ENCODE measurements around the gene GNG12. TPM values are rescaled to one million over a fixed set of nuclear protein-coding genes. Genes with fewer than 3 reads are reported as not detected.
A peak's percentile ranks its signal among the peaks of the same experiment; 100 is the strongest.

The GNG12 gene
- polyA plus RNA-seq, 3 donors, result 0.03 TPM; not detected in 2

- Mint-ChIP-seq H3K4me3 (peak overlapping the region; percentile 66 to 82), H3K27ac (no peak overlapping the region), H3K27me3 (ENCODE audit: low read depth in 3 of 3) (peaks cover 67 to 81% (median 74%) of the 10 kb centered on the region in 3 donors), H3K4me1 (peaks cover 14% of the 10 kb centered on the region), H3K9me3 (peaks cover 0 to 12% (median 7%) of the 10 kb centered on the region in 7 donors), H3K36me3 (no peaks in the 10 kb centered on the region)
- Histone ChIP-seq H3K27me3 (ENCODE audit: control insufficient read depth in 2 of 2, insufficient read depth in 2 of 2, low read length in 2 of 2) (peaks cover 72 to 84% of the 10 kb centered on the region in 2 donors), H3K36me3 (replicated peaks in 1 of 2; ENCODE audit: control insufficient read depth in 1 of 2, insufficient read depth in 2 of 2, low read length in 2 of 2) (no peaks in the 10 kb centered on the region), H3K4me2 (replicated peaks; ENCODE audit: extremely low read depth, low read length, poor library complexity, severe bottlenecking) (peak overlapping the region; percentile 78), H3K9ac (ENCODE audit: insufficient read depth, low read length, poor library complexity, severe bottlenecking) (no peak overlapping the region), H2AFZ (ENCODE audit: insufficient read depth, low read depth, low read length, poor library complexity, severe bottlenecking) (peak overlapping the region; percentile 79), H4K20me1 (ENCODE audit: insufficient read depth, low read length) (no peaks in the 10 kb centered on the region), H3K9me3 (replicated peaks in 1 of 2; ENCODE audit: control insufficient read depth in 1 of 2, insufficient read depth in 1 of 2, low read length in 2 of 2) (peaks cover 0 to 3% of the 10 kb centered on the region in 2 donors), H3K27ac (ENCODE audit: low read depth in 1 of 2, low read length in 2 of 2) (no peak overlapping the region), H3K4me3 (replicated peaks in 1 of 3; ENCODE audit: low read depth in 2 of 3, low read length in 3 of 3) (peak overlapping the region in 1 of 3 experiments; percentile 71), H3K4me1 (ENCODE audit: control insufficient read depth in 1 of 2, insufficient read depth in 2 of 2, low read length in 2 of 2) (peaks cover 15 to 20% of the 10 kb centered on the region in 2 donors), H3K79me2 (ENCODE audit: insufficient read depth, low read length) (no peaks in the 10 kb centered on the region)
- WGBS (ENCODE audit: insufficient coverage), result 17% methylated on average over 16 of the region's 21 CpGs
- TF ChIP-seq CTCF (IDR thresholded peaks at IDR 0.05), result no peak
- DNase-seq, result peak in 1 of 3 donors; percentile 4
- intact Hi-C loops (cut with micrococcal nuclease), result no loop called here
Measured at GRCh38 chr1:67833602-67833940, 304 bp upstream of the GNG12 start.

GRCh38 chr1:67831850-67832513 lies 1.3 kb downstream of the GNG12 start:
- no peaks in the 10 kb centered on the region for H3K36me3 ChIP-seq (replicated peaks in 1 of 2; ENCODE audit: control insufficient read depth in 1 of 2, insufficient read depth in 2 of 2, low read length in 2 of 2)
- H3K4me2 ChIP-seq (replicated peaks; ENCODE audit: extremely low read depth, low read length, poor library complexity, severe bottlenecking), result peak overlapping the region; percentile 78
- H3K9me3 ChIP-seq (replicated peaks in 1 of 2; ENCODE audit: control insufficient read depth in 1 of 2, insufficient read depth in 1 of 2, low read length in 2 of 2), result peaks cover 0 to 3% of the 10 kb centered on the region in 2 donors
- peak in 2 of 3 donors; percentile 5 to 15 for DNase-seq
- peaks cover 14% of the 10 kb centered on the region for H3K4me1 Mint-ChIP-seq
- H3K4me3 Mint-ChIP-seq, result peak overlapping the region; percentile 77 to 95
- intact Hi-C loops (cut with micrococcal nuclease), result no loop called here
- no peak for TF ChIP-seq CTCF (IDR thresholded peaks at IDR 0.05)
- H3K36me3 Mint-ChIP-seq, result no peaks in the 10 kb centered on the region
- WGBS (ENCODE audit: insufficient coverage), result under 1% methylated on average over 23 of the region's 34 CpGs
- H3K9me3 Mint-ChIP-seq, result peaks cover 0 to 12% (median 7%) of the 10 kb centered on the region in 7 donors
- peaks cover 62 to 74% of the 10 kb centered on the region in 2 donors for H3K27me3 ChIP-seq (ENCODE audit: control insufficient read depth in 2 of 2, insufficient read depth in 2 of 2, low read length in 2 of 2)
- no peak overlapping the region for H3K27ac Mint-ChIP-seq
- peaks cover 63 to 69% (median 68%) of the 10 kb centered on the region in 3 donors for H3K27me3 Mint-ChIP-seq (ENCODE audit: low read depth in 3 of 3)
- no peak overlapping the region for H3K9ac ChIP-seq (ENCODE audit: insufficient read depth, low read length, poor library complexity, severe bottlenecking)
- H4K20me1 ChIP-seq (ENCODE audit: insufficient read depth, low read length), result no peaks in the 10 kb centered on the region
- no peaks in the 10 kb centered on the region for H3K79me2 ChIP-seq (ENCODE audit: insufficient read depth, low read length)
- peak overlapping the region in 2 of 3 experiments; percentile 11 to 71 for H3K4me3 ChIP-seq (replicated peaks in 1 of 3; ENCODE audit: low read depth in 2 of 3, low read length in 3 of 3)
- H3K27ac ChIP-seq (ENCODE audit: low read depth in 1 of 2, low read length in 2 of 2), result no peak overlapping the region
- H3K4me1 ChIP-seq (ENCODE audit: control insufficient read depth in 1 of 2, insufficient read depth in 2 of 2, low read length in 2 of 2), result peaks cover 15 to 20% of the 10 kb centered on the region in 2 donors
- H2AFZ ChIP-seq (ENCODE audit: insufficient read depth, low read depth, low read length, poor library complexity, severe bottlenecking), result peak overlapping the region; percentile 66

Measured in CD14-positive monocyte (primary cell).